ENCODE results near the gene ZHX3.

- TF ChIP-seq POLR2A (IDR thresholded peaks at IDR 0.05) (no peak), CTCF (IDR thresholded peaks at IDR 0.05) (no peak)
Observed at GRCh38 chr20:41259309-41259708, 58.2 kb downstream of the ZHX3 start.
